Thyroid gland (tissue), 4 donors: ENCODE results near the gene NELL2. TPM values are rescaled to one million over a fixed set of nuclear protein-coding genes. Genes with fewer than 3 reads are reported as not detected.

ENCODE experiments used
- DNase-seq, 2 donors: peaks; one replicate each; pipeline ENCODE4 v3.0.0-alpha.2; 2019
- H3K27ac ChIP-seq, 3 donors: fragments of 200-600 bp; sonication (generic); 1 replicate in 2 of 3; 2 replicates in 1 of 3; pipeline ENCODE4 v1.5.1; 2016 to 2019; ENCODE audit warnings: mild to moderate bottlenecking in 1 of 3, moderate library complexity in 1 of 3
- H3K27me3 ChIP-seq: fragments of 200-600 bp; sonication (generic); one replicate; pipeline ENCODE4 v1.5.1; 2019
- H3K36me3 ChIP-seq, 2 donors: fragments of 200-600 bp; sonication (generic); one replicate each; pipeline ENCODE4 v1.5.1; 2016 to 2019
- H3K4me1 ChIP-seq, 2 donors: fragments of 200-600 bp; sonication (generic); one replicate each; pipeline ENCODE4 v1.5.1; 2017 to 2019
- H3K4me3 ChIP-seq, 3 donors: fragments of 200-600 bp; sonication (generic); replicated peaks in 1 of 3; 1 replicate in 2 of 3; 2 replicates in 1 of 3; pipeline ENCODE4 v1.5.1; 2016; ENCODE audit warnings: mild to moderate bottlenecking in 1 of 3
- H3K9me3 ChIP-seq: fragments of 200-600 bp; sonication (generic); one replicate; pipeline ENCODE4 v1.5.1; 2017
- CTCF ChIP-seq, 6 experiments: fragments of 200-600 bp in 3 of 6; fragments of 450-650 bp in 3 of 6; sonication (generic) in 3 of 6; IDR thresholded peaks; one replicate each; pipeline ENCODE4 v1.5.1; 2016 to 2019; ENCODE audit warnings: antibody characterized with exemption in 6 of 6, mild to moderate bottlenecking in 2 of 6, inconsistent platforms in 1 of 6, moderate library complexity in 1 of 6
- POLR2A ChIP-seq, 2 donors: fragments of 450-650 bp; IDR thresholded peaks; one replicate each; pipeline ENCODE4 v1.6.1; 2017; ENCODE audit warnings: antibody characterized with exemption in 2 of 2, mild to moderate bottlenecking in 2 of 2, moderate library complexity in 1 of 2
- WGBS, 2 donors: methylation state at CpG; one replicate each; pipeline ENCODE4 v1.1.5; 2017; 5-methylcytosine and 5-hydroxymethylcytosine counted together
- intact Hi-C: fragments of 100-400 bp; cut with DNase I; formaldehyde crosslinking; loops from one replicate; pipeline ENCODE4 v1.15.1; 2023
- total RNA-seq, 4 donors: library from RNA; depleted of rRNA; stranded (reverse); fragments of >200 nt; gene quantifications; one replicate each; pipeline ENCODE4 v1.2.3, GENCODE V29; 2016

The NELL2 gene
- total RNA-seq, 4 donors from 2014 or later = 22.2 to 32.0 (median 26.5) TPM

- Histone ChIP-seq H3K4me3 (no peak overlapping the region), H3K36me3 (no peaks in the 10 kb centered on the region), H3K4me1 (peaks cover 0 to 6% of the 10 kb centered on the region in 2 donors), H3K27ac (no peak overlapping the region), H3K9me3 (no peaks in the 10 kb centered on the region), H3K27me3 (no peaks in the 10 kb centered on the region)
- TF ChIP-seq POLR2A (IDR thresholded peaks at IDR 0.05) (no peak), CTCF (IDR thresholded peaks at IDR 0.05) (no peak)
- DNase-seq = no peak
- intact Hi-C loops = no loop called here
- 79 to 90% methylated on average over 1 of the region's 1 CpG for WGBS, 2 donors
Observed at GRCh38 chr12:44484862-44485261, 391.3 kb downstream of the NELL2 start.

- no peak for TF ChIP-seq POLR2A (IDR thresholded peaks at IDR 0.05)
- TF ChIP-seq CTCF (IDR thresholded peaks at IDR 0.05) = no peak
- Histone ChIP-seq H3K4me1 (no peaks in the 10 kb centered on the region), H3K36me3 (no peaks in the 10 kb centered on the region), H3K27ac (no peak overlapping the region), H3K27me3 (no peaks in the 10 kb centered on the region), H3K9me3 (no peaks in the 10 kb centered on the region), H3K4me3 (no peak overlapping the region)
- no peak for DNase-seq
- 86 to 91% methylated on average over 6 of the region's 6 CpGs for WGBS, 2 donors
- intact Hi-C loops = no loop called here
Observed at GRCh38 chr12:44477331-44477980, 398.7 kb downstream of the NELL2 start.

- DNase-seq = no peak
- Histone ChIP-seq H3K4me3 (no peak overlapping the region), H3K36me3 (no peaks in the 10 kb centered on the region), H3K27me3 (no peaks in the 10 kb centered on the region), H3K27ac (no peak overlapping the region), H3K4me1 (no peaks in the 10 kb centered on the region), H3K9me3 (no peaks in the 10 kb centered on the region)
- intact Hi-C loops = no loop called here
- TF ChIP-seq POLR2A (IDR thresholded peaks at IDR 0.05) = no peak
- TF ChIP-seq CTCF (IDR thresholded peaks at IDR 0.05) = no peak
- 88 to 95% methylated on average over 2 of the region's 2 CpGs for WGBS, 2 donors
Observed at GRCh38 chr12:44476683-44477082, 399.4 kb downstream of the NELL2 start.

GRCh38 chr12:44465139-44465538 is 411.0 kb downstream of the NELL2 start:
- DNase-seq = no peak
- H3K4me1 ChIP-seq = peaks cover 1 to 3% of the 10 kb centered on the region in 2 donors
- no peak overlapping the region for H3K27ac ChIP-seq
- intact Hi-C loops = no loop called here
- H3K36me3 ChIP-seq = no peaks in the 10 kb centered on the region
- no peaks in the 10 kb centered on the region for H3K27me3 ChIP-seq
- H3K4me3 ChIP-seq = no peak overlapping the region
- 85 to 93% methylated on average over 2 of the region's 2 CpGs for WGBS, 2 donors
- TF ChIP-seq CTCF (IDR thresholded peaks at IDR 0.05) (peak in 4 of 6 experiments; percentile 12 to 53 (median 28)), POLR2A (IDR thresholded peaks at IDR 0.05) (no peak)
- no peaks in the 10 kb centered on the region for H3K9me3 ChIP-seq

- Histone ChIP-seq H3K9me3 (no peaks in the 10 kb centered on the region), H3K36me3 (no peaks in the 10 kb centered on the region), H3K4me3 (no peak overlapping the region), H3K27me3 (no peaks in the 10 kb centered on the region), H3K4me1 (peaks cover 6 to 7% of the 10 kb centered on the region in 2 donors), H3K27ac (no peak overlapping the region)
- no peak for DNase-seq
- TF ChIP-seq CTCF (IDR thresholded peaks at IDR 0.05) = no peak
- TF ChIP-seq POLR2A (IDR thresholded peaks at IDR 0.05) = no peak
- WGBS, 2 donors = 73 to 78% methylated on average over 2 of the region's 2 CpGs
- intact Hi-C loops = no loop called here
Observed at GRCh38 chr12:44464180-44464579, 411.9 kb downstream of the NELL2 start.
